Esophagus squamous epithelium (tissue), 5 donors: ENCODE data around the gene TMEM178B. TPM values are rescaled to one million over a fixed set of nuclear protein-coding genes. Genes with fewer than 3 reads are reported as not detected.
"Not testable (repeated sequence)": the region's sequence is repeated elsewhere in the genome, so short reads cannot be mapped to it uniquely, and the experiment has no call there.

Source experiments
- DNase-seq: peaks from one replicate; lab custom pipeline; 2025; lab: John Stamatoyannopoulos, UW
- H3K27ac ChIP-seq, 4 donors: fragments of 200-600 bp; sonication (generic); one replicate each; pipeline ENCODE4 v1.5.1; 2016 to 2019; ENCODE audit warnings: mild to moderate bottlenecking in 1 of 4
- H3K27me3 ChIP-seq, 4 donors: fragments of 200-600 bp; sonication (generic); 1 replicate in 3 of 4; 2 replicates in 1 of 4; pipeline versions ENCODE4 v1.5.1 to v1.6.0; 2017 to 2021; ENCODE audit warnings: antibody characterized with exemption in 1 of 4
- H3K36me3 ChIP-seq, 3 donors: fragments of 200-600 bp; sonication (generic); one replicate each; pipeline ENCODE4 v1.5.1; 2016 to 2019
- H3K4me1 ChIP-seq, 3 donors: fragments of 200-600 bp; sonication (generic); one replicate each; pipeline ENCODE4 v1.5.1; 2017 to 2019
- H3K4me3 ChIP-seq, 4 donors: fragments of 200-600 bp; sonication (generic); 1 replicate in 3 of 4; 2 replicates in 1 of 4; pipeline ENCODE4 v1.5.1; 2016 to 2019; ENCODE audit warnings: mild to moderate bottlenecking in 2 of 4, moderate library complexity in 1 of 4
- H3K9me3 ChIP-seq, 3 donors: fragments of 200-600 bp; sonication (generic); one replicate each; pipeline ENCODE4 v1.5.1; 2016 to 2019
- CTCF ChIP-seq, 6 experiments: fragments of 450-650 bp in 4 of 6; fragments of 200-600 bp in 2 of 6; sonication (generic) in 2 of 6; IDR thresholded peaks; one replicate each; pipeline ENCODE4 v1.5.1; 2016 to 2019; ENCODE audit warnings: antibody characterized with exemption in 6 of 6, mild to moderate bottlenecking in 4 of 6, moderate library complexity in 4 of 6
- POLR2A ChIP-seq, 4 donors: fragments of 450-650 bp; IDR thresholded peaks; one replicate each; pipeline ENCODE4 v1.6.1; 2017; ENCODE audit warnings: antibody characterized with exemption in 4 of 4, mild to moderate bottlenecking in 4 of 4, moderate library complexity in 3 of 4
- WGBS, 2 donors: methylation state at CpG; one replicate each; pipeline ENCODE4 v1.1.5; 2018; 5-methylcytosine and 5-hydroxymethylcytosine counted together
- intact Hi-C: fragments of 100-400 bp; cut with DNase I; formaldehyde crosslinking; loops from one replicate; pipeline ENCODE4 v1.15.0; 2022
- total RNA-seq, 4 donors: library from RNA; depleted of rRNA; stranded (reverse); fragments of >200 nt; gene quantifications; one replicate each; pipeline ENCODE4 v1.1.0, GENCODE V29; 2016
- donor health status: DM: yes; HTN: yes; CAD: no.

TMEM178B gene
- total RNA-seq, 4 donors from 2014 or later: 0.95 to 1.7 (median 1.2) TPM

GRCh38 chr7:141167381-141167964, 93.6 kb downstream of the TMEM178B start:
- DNase-seq: no peak
- H3K4me3 ChIP-seq: no peak overlapping the region
- intact Hi-C loops: no loop called here
- H3K9me3 ChIP-seq: no peaks in the 10 kb centered on the region
- 77 to 83% methylated on average over 11 of the region's 11 CpGs for WGBS, 2 donors
- no peaks in the 10 kb centered on the region for H3K27me3 ChIP-seq
- H3K27ac ChIP-seq: no peak overlapping the region
- no peaks in the 10 kb centered on the region for H3K4me1 ChIP-seq
- H3K36me3 ChIP-seq: no peaks in the 10 kb centered on the region
- TF ChIP-seq POLR2A (IDR thresholded peaks at IDR 0.05): no peak
- TF ChIP-seq CTCF (IDR thresholded peaks at IDR 0.05): no peak

GRCh38 chr7:141169157-141169556, 95.3 kb downstream of the TMEM178B start:
- 93 to 100% methylated on average over 2 of the region's 2 CpGs for WGBS, 2 donors
- not testable (repeated sequence) for H3K4me3 ChIP-seq

GRCh38 chr7:141175728-141176127, 101.9 kb downstream of the TMEM178B start:
- H3K9me3 ChIP-seq, intact Hi-C loops: not testable (repeated sequence)
- WGBS, 2 donors: 75 to 92% methylated on average over 1 of the region's 1 CpG

More at GRCh38 chr7:141169157-141169556, 95.3 kb downstream of the TMEM178B start:
- H3K9me3 ChIP-seq, H3K4me1 ChIP-seq, H3K27ac ChIP-seq, intact Hi-C loops, H3K27me3 ChIP-seq, H3K36me3 ChIP-seq, DNase-seq: not testable (repeated sequence)

DNA sequence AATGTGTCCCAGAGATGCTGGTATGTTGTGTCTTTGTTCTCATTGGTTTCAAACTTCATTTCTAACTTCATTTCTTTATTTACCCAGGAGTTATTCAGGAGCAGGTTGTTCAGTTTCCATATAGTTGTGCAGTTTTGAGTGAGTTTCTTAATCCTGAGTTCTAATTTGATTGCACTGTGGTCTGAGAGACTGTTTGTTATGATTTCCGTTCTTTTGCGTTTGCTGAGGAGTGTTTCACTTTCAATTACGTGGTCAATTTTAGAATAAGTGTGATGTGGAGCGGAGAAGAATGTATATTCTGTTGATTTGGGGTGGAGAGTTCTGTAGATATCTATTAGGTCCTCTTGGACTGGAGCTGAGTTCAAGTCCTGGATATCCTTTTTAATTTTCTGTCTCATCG, 103.3 kb downstream of the TMEM178B start:
- WGBS, 2 donors: 88 to 92% methylated on average over 5 of the region's 5 CpGs
- DNase-seq, H3K27ac ChIP-seq, H3K4me3 ChIP-seq, H3K4me1 ChIP-seq, H3K36me3 ChIP-seq, intact Hi-C loops, H3K27me3 ChIP-seq, H3K9me3 ChIP-seq: not testable (repeated sequence)

More at GRCh38 chr7:141175728-141176127, 101.9 kb downstream of the TMEM178B start:
- not testable (repeated sequence) for H3K27me3 ChIP-seq, H3K4me3 ChIP-seq, H3K4me1 ChIP-seq, H3K36me3 ChIP-seq, H3K27ac ChIP-seq, DNase-seq

DNA sequence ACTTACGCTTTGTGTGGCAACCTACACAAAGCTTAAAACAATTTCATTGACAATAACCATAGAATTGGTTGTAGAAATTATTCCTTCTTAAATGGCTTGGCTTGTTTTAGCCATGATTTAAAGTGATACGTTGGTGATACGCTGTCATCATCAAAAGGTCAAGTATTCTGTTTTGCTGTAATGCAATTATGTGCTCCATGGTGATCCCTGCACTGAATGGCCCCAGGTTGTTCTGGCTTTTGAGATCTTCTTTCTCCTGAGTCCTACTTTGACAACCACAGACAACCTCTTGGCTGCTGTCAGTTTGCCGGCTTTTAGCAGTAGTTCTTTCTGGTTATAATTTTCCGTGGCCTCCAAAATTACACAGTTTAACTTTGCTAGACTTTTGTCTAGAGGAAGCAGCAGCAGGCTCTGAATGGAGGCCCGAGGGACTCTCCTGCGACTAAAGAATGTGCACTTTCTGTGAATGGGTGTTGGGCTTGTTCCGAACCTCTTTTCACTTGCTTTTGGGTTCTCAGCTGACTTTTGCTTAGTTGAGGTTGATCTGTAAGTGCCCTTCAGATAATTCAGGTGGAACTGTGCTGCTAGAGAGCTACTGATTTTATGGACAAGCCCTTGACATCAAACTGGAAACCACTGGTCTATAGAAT, 104.7 kb downstream of the TMEM178B start:
- Histone ChIP-seq H3K27me3 (no peaks in the 10 kb centered on the region), H3K27ac (no peak overlapping the region), H3K9me3 (no peaks in the 10 kb centered on the region), H3K4me3 (no peak overlapping the region), H3K4me1 (no peaks in the 10 kb centered on the region), H3K36me3 (no peaks in the 10 kb centered on the region)
- whole genome bisulfite sequencing, 2 donors: 90 to 92% methylated on average over 8 of the region's 8 CpGs
- intact Hi-C loops: no loop called here
- TF ChIP-seq CTCF (IDR thresholded peaks at IDR 0.05): no peak
- TF ChIP-seq POLR2A (IDR thresholded peaks at IDR 0.05): no peak
- DNase-seq: no peak

DNA sequence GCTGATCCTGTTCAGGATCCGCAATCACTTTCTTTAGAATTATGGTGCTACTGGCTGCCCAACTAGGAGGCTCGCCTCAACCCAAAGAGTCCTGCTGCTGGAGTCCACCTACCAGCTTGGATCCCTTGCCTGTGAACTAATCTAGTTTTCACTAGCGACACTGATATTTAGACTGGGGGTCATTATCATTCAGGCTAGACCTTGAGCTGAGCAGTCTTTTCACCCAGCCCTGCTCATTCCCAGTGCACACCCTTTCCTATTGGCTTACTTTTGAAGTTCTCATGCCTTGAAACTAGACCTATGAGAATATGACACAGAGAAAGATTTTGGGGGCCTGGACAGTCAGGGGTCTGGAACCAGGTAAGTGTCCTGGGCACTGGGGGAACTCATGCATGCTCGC, 107.9 kb downstream of the TMEM178B start:
- Histone ChIP-seq H3K27ac (no peak overlapping the region), H3K4me3 (no peak overlapping the region), H3K9me3 (no peaks in the 10 kb centered on the region), H3K4me1 (no peaks in the 10 kb centered on the region), H3K36me3 (no peaks in the 10 kb centered on the region), H3K27me3 (no peaks in the 10 kb centered on the region)
- intact Hi-C loops: no loop called here
- 97 to 100% methylated on average over 3 of the region's 4 CpGs for WGBS, 2 donors
- DNase-seq: no peak
- TF ChIP-seq POLR2A (IDR thresholded peaks at IDR 0.05) (no peak), CTCF (IDR thresholded peaks at IDR 0.05) (no peak)
